Left kidney (tissue), 2 donors: ENCODE measurements around the gene GPR157. TPM values are rescaled to one million over a fixed set of nuclear protein-coding genes. Genes with fewer than 3 reads are reported as not detected.

ENCODE experiments used
- DNase-seq: peaks from one replicate; pipeline ENCODE4 v3.0.0-alpha.2; 2013
- polyA plus RNA-seq: library from polyadenylated mRNA; unstranded; fragments of 120-200 nt; gene quantifications from one replicate; pipeline ENCODE4 v1.2.1, GENCODE V29; 2013; ENCODE audit not compliant: insufficient read length

GPR157 gene
- polyA plus RNA-seq, 1 donor = 1.4 TPM

- DNase-seq = no peak
Observed at GRCh38 chr1:9062021-9062471, 66.9 kb downstream of the GPR157 start.

- DNase-seq = no peak
Observed at GRCh38 chr1:9061252-9061960, 67.5 kb downstream of the GPR157 start.

- no peak for DNase-seq
Observed at GRCh38 chr1:9059891-9060744, 68.8 kb downstream of the GPR157 start.

- DNase-seq = no peak
Observed at GRCh38 chr1:9058465-9058864, 70.4 kb downstream of the GPR157 start.

DNA sequence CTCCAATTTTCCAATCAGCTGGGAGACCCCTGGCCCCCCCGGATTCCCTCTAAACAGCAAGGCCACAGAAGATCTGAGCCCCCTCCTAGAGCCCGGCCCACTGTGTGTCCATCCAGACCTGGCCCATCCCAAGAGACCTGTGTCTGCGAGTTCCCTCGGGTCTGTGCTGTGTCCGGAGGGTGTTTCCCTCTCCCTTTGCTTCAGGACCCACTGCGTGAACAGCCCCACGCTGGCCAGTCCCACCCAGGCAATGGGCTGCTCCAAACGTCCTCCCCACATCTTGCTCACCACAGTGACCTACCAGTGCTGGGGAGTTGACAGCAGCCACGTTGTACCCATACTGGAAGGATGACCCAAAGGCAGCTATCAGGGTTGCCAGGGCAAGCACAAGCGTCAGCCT lies 71.1 kb downstream of the GPR157 start:
- DNase-seq = no peak

DNA sequence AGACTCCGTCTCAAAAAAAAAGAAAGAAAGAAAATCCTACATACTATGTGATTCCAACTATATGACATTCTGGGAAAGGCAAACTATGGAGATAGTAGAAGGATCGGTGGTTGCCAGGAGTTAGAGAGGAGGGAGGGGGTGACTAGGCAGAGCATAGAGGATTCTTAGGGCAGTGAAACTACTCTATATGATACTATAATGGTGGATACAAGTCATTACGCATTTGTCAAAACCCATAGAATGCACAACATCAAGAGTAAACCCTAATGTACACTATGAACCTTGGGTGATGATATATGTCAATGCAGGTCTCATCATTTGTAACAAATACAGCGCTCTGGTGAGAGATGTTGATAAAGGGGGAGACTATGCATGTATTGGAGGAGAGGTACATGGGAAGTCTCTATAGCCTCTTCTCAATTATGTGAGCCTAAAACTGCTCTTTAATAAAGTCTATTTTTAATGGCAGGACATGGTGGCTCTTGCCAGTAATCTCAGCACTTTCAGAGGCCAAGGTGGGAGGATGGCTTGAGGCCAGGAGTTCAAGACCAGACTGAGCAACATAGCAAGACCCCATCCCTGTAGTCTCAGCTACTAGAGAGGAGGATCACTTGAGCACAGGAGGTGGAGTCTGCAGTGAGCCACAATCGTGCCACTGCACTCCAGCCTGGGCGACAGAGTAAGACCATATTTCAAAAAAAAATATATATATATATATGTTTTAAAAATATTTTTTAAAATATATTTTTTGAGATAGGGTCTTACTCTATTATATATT lies 76.4 kb downstream of the GPR157 start:
- DNase-seq = no peak

DNA sequence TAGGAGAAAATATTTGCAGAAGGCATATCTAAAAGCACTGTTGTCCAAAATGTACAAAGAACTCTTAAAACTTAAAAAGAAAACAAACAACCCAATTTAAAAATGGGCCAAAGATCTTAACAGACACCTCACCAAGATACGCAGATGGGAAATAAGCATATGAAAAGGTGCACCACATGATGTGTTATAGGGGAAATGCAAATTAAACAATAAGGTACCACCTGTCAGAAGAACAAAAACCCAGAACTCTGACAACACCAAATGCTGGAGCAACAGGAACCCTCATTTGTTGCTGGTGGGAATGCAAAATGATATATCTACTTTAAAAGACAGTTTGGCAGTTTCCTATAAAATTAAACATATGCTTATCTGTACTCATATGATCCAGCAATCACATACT lies 77.5 kb downstream of the GPR157 start:
- DNase-seq = no peak

DNA sequence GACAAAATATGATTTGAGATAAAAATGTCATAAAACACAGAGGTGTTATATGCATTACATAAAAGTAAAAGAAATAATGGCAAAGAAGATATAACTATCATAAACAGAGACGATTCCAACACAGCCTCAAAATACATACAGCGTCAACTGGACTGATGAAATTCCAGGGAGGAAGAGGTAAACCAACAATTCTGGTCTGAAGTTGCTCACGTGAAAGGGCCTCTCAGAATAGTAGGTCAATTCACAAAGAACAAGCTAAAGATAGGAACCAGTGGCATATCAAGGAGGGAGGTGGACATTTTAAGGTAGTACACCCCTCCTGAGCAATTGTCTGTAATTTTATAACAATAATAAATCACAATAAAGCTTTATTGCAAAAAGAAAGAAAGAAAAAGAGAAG lies 78.1 kb downstream of the GPR157 start:
- no peak for DNase-seq

Other genes starting within 250 kb of the GPR157 start
- gene CA6, start 183.2 kb downstream of the GPR157 start, polyA plus RNA-seq = 0.12 TPM
- not detected for gene SLC2A7, start 102.7 kb downstream of the GPR157 start, polyA plus RNA-seq
- 0.88 TPM for gene SLC2A5, start 59.5 kb downstream of the GPR157 start, polyA plus RNA-seq
- 41.6 TPM for gene H6PD, start 105.7 kb upstream of the GPR157 start, polyA plus RNA-seq
- gene SPSB1, start 163.8 kb upstream of the GPR157 start, polyA plus RNA-seq = 9.8 TPM